Activated T-cell treated with anti-CD3 and anti-CD28 coated beads, Interleukin-2, amount 50 U/mL, for 48 hours (primary cell): Measurements from ENCODE around the gene ATP11B.

ENCODE experiments used
- DNase-seq, 2 experiments: peaks; one replicate each; pipeline ENCODE4 v3.0.0-alpha.2; 2020

Gene ATP11B

GRCh38 chr3:182964179-182964578 lies 170.9 kb downstream of the ATP11B start:
- no peak for DNase-seq

- no peak for DNase-seq
Measured at GRCh38 chr3:182965861-182966366, 172.6 kb downstream of the ATP11B start.

- no peak for DNase-seq
Measured at GRCh38 chr3:182967218-182968204, 174.2 kb downstream of the ATP11B start.

GRCh38 chr3:182969277-182969676 lies 176.0 kb downstream of the ATP11B start:
- no peak for DNase-seq

GRCh38 chr3:182969853-182970252 lies 176.5 kb downstream of the ATP11B start:
- no peak for DNase-seq

GRCh38 chr3:182970811-182971418 lies 177.6 kb downstream of the ATP11B start:
- DNase-seq, result no peak
